Prostate gland (tissue), 2 donors: ENCODE results near the gene KARS1. TPM values are rescaled to one million over a fixed set of nuclear protein-coding genes. Genes with fewer than 3 reads are reported as not detected.

ENCODE experiments used
- DNase-seq: peaks from one replicate; pipeline ENCODE4 v3.0.0-alpha.2; 2019; ENCODE audit warnings: low spot score
- H3K27ac ChIP-seq, 2 donors: fragments of 200-600 bp; sonication (generic); 2 replicates each; pipeline ENCODE4 v1.5.1; 2017 to 2019
- H3K27me3 ChIP-seq: fragments of 200-600 bp; sonication (generic); replicated peaks from 2 replicates; pipeline ENCODE4 v1.5.1; 2019; ENCODE audit not compliant: insufficient read depth
- H3K36me3 ChIP-seq, 2 donors: fragments of 200-600 bp; sonication (generic); 1 replicate in 1 of 2; 2 replicates in 1 of 2; pipeline versions ENCODE4 v1.5.1 to v1.8.1; 2017 to 2019
- H3K4me1 ChIP-seq: fragments of 200-600 bp; sonication (generic); replicated peaks from 2 replicates; pipeline ENCODE4 v1.5.1; 2019
- H3K4me3 ChIP-seq, 2 donors: fragments of 200-600 bp; sonication (generic); 2 replicates each; pipeline ENCODE4 v1.5.1; 2017 to 2019
- H3K9me3 ChIP-seq: fragments of 200-600 bp; sonication (generic); 2 replicates; pipeline ENCODE4 v1.5.1; 2017
- POLR2A ChIP-seq: fragments of 450-650 bp; IDR thresholded peaks from one replicate; pipeline ENCODE4 v1.6.1; 2016; ENCODE audit warnings: antibody characterized with exemption, mild to moderate bottlenecking
- POLR2AphosphoS5 ChIP-seq: sonication (generic); formaldehyde crosslinking; IDR thresholded peaks from one replicate; pipeline ENCODE4 v1.6.1; 2017; ENCODE audit warnings: antibody characterized with exemption
- WGBS: methylation state at CpG from one replicate; pipeline ENCODE4 v1.1.5; 2018; 5-methylcytosine and 5-hydroxymethylcytosine counted together
- intact Hi-C: fragments of 100-400 bp; cut with DNase I; formaldehyde crosslinking; loops from one replicate; pipeline ENCODE4 v1.14.2; 2022
- total RNA-seq, 2 donors: library from RNA; depleted of rRNA; stranded (reverse); fragments of >200 nt; gene quantifications; one replicate each; pipeline ENCODE4 v1.1.0, GENCODE V29; 2016
- TF ChIP-seq, protein P1 (sequence below), 4 experiments: fragments of 200-600 bp in 2 of 4; fragments of 450-650 bp in 2 of 4; sonication (generic) in 2 of 4; IDR thresholded peaks; 1 replicate in 3 of 4; 2 replicates in 1 of 4; pipeline ENCODE4 v1.5.1; 2016 to 2019; ENCODE audit warnings: antibody characterized with exemption in 4 of 4, mild to moderate bottlenecking in 2 of 4, moderate library complexity in 2 of 4

Gene KARS1
- total RNA-seq, 2 donors from 2014 or later: 89.4 to 145 TPM

- Histone ChIP-seq H3K9me3 (no peaks in the 10 kb centered on the region), H3K27me3 (no peaks in the 10 kb centered on the region), H3K27ac (no peak within 1 kb of the TSS), H3K4me1 (no peaks in the 10 kb centered on the region), H3K4me3 (no peak within 1 kb of the TSS), H3K36me3 (no peaks in the 10 kb centered on the region)
- no peak for TF ChIP-seq POLR2A
- no peak for TF ChIP-seq POLR2AphosphoS5
- TF ChIP-seq, protein P1, sequence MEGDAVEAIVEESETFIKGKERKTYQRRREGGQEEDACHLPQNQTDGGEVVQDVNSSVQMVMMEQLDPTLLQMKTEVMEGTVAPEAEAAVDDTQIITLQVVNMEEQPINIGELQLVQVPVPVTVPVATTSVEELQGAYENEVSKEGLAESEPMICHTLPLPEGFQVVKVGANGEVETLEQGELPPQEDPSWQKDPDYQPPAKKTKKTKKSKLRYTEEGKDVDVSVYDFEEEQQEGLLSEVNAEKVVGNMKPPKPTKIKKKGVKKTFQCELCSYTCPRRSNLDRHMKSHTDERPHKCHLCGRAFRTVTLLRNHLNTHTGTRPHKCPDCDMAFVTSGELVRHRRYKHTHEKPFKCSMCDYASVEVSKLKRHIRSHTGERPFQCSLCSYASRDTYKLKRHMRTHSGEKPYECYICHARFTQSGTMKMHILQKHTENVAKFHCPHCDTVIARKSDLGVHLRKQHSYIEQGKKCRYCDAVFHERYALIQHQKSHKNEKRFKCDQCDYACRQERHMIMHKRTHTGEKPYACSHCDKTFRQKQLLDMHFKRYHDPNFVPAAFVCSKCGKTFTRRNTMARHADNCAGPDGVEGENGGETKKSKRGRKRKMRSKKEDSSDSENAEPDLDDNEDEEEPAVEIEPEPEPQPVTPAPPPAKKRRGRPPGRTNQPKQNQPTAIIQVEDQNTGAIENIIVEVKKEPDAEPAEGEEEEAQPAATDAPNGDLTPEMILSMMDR (IDR thresholded peaks at IDR 0.05): no peak
- intact Hi-C loops: no loop called here
- no peak for DNase-seq
- WGBS: 96% methylated on average over 4 of the region's 4 CpGs
These were observed 29.4 kb upstream of the KARS1 start, which contains the start of gene CPHXL2 for GRCh38 chr16:75676909-75677308. Gene CPHXL2, minus strand, starts transcription at chr16:75677009. Its CDS starts 10 bp downstream, at chr16:75676999.

DNA sequence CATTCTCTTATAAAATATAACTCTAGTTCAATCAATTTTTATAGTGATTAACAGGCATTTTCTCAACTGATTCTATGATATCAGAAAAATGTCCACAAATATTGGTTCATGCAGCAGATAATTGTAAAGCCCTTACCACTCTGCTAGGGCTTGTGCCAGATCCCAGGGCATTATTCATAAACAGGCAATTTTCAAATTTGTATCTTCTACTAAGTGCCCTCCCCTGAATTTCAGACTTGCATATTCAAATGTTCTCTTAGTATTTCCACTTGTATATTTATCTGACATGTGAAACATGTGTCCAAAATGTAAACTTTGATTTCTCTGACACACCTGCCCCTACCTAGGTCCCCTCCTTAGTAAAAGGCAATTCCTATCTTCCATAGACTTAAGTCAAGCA lies 20.0 kb upstream of the KARS1 start:
- no peak for DNase-seq
- no peaks in the 10 kb centered on the region for H3K4me1 ChIP-seq
- H3K4me3 ChIP-seq: no peak overlapping the region
- no peaks in the 10 kb centered on the region for H3K9me3 ChIP-seq
- intact Hi-C loops: no loop called here
- no peak for TF ChIP-seq POLR2AphosphoS5
- TF ChIP-seq, protein P1 (IDR thresholded peaks at IDR 0.05): no peak
- TF ChIP-seq POLR2A: no peak
- H3K36me3 ChIP-seq: no peaks in the 10 kb centered on the region
- no peak overlapping the region for H3K27ac ChIP-seq
- no peaks in the 10 kb centered on the region for H3K27me3 ChIP-seq

DNA sequence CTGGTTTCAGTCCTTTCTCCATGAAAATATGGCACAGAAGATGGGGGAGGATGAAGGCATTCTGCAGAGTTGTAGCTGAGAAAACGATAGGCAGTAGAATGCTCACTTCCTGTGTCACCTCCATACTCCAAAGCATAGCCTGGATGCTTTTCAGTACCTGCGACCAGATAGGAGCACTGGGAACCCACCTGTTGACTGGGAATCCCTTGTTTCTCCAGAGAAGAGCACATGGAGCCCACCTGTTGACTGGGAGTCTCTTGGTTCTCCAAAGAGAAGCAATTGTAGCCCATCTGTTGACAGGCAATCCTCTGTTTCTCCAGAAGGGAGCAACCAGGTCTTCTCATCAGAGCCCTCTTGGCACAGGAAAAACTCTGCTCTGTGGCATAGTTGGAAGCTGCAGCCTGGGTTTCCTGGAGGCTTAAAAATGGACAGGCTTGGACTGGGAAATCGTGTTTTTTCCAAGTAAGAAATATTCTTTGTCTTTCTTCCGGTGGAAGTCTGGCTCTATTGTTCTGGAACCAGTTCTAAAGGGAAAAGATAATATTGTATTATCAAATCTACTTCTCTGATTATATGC lies 13.3 kb upstream of the KARS1 start:
- H3K27ac ChIP-seq: no peak overlapping the region
- DNase-seq: no peak
- H3K36me3 ChIP-seq: peaks cover 3 to 9% of the 10 kb centered on the region in 2 donors
- intact Hi-C loops: no loop called here
- 73% methylated on average over 4 of the region's 4 CpGs for WGBS
- no peak overlapping the region for H3K4me3 ChIP-seq
- no peaks in the 10 kb centered on the region for H3K27me3 ChIP-seq
- TF ChIP-seq POLR2AphosphoS5: no peak
- TF ChIP-seq POLR2A: no peak
- TF ChIP-seq, protein P1 (IDR thresholded peaks at IDR 0.05): no peak
- H3K4me1 ChIP-seq: no peaks in the 10 kb centered on the region
- no peaks in the 10 kb centered on the region for H3K9me3 ChIP-seq

- TF ChIP-seq, protein P1 (IDR thresholded peaks at IDR 0.05): no peak
- TF ChIP-seq POLR2A (no peak), POLR2AphosphoS5 (no peak)
- no peak for DNase-seq
- 91% methylated on average over 6 of the region's 6 CpGs for WGBS
- Histone ChIP-seq H3K27me3 (no peaks in the 10 kb centered on the region), H3K9me3 (no peaks in the 10 kb centered on the region), H3K4me3 (no peak overlapping the region), H3K36me3 (peaks cover 4 to 11% of the 10 kb centered on the region in 2 donors), H3K27ac (no peak overlapping the region), H3K4me1 (no peaks in the 10 kb centered on the region)
- intact Hi-C loops: no loop called here
These were observed 12.9 kb upstream of the KARS1 start for GRCh38 chr16:75660321-75660720.

DNA sequence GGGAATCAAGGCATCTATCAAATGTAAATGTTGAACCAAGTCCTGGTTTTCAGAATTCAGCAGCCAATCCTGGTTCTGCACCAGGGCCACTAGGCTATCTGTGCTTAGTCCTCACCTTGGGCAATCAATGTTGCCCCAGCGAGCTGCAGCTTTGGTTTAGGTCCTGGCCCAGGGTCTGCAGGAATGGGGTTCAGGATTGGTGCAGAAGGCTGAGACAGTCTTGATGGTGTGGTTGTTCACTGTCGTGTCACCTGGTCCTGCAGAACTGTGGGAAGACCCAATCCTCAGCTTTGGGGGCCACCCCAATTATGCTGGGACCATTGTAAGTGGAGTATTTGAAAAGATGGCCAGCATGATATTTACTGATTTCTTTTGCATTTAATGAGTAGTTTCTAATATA lies 10.7 kb upstream of the KARS1 start:
- 100% methylated on average over 2 of the region's 2 CpGs for WGBS
- no peaks in the 10 kb centered on the region for H3K4me1 ChIP-seq
- intact Hi-C loops: no loop called here
- H3K27me3 ChIP-seq: no peaks in the 10 kb centered on the region
- TF ChIP-seq, protein P1 (IDR thresholded peaks at IDR 0.05): no peak
- no peak for TF ChIP-seq POLR2AphosphoS5
- no peak for TF ChIP-seq POLR2A
- H3K9me3 ChIP-seq: no peaks in the 10 kb centered on the region
- DNase-seq: no peak
- peaks cover 7 to 11% of the 10 kb centered on the region in 2 donors for H3K36me3 ChIP-seq
- H3K27ac ChIP-seq: no peak overlapping the region
- no peak overlapping the region for H3K4me3 ChIP-seq
